GM10847 (cell line): ENCODE data around the gene ANGPTL2.

Source experiments
- POLR2A ChIP-seq: IDR thresholded peaks from 2 replicates; pipeline ENCODE4 v1.6.1; 2011; ENCODE audit not compliant: insufficient read length; ENCODE audit errors: extremely low read depth

Gene ANGPTL2

GRCh38 chr9:127142291-127142690 is 19.9 kb upstream of the ANGPTL2 start:
- TF ChIP-seq POLR2A, result no peak

- TF ChIP-seq POLR2A, result no peak
Observed at GRCh38 chr9:127140842-127141675, 18.6 kb upstream of the ANGPTL2 start.

DNA sequence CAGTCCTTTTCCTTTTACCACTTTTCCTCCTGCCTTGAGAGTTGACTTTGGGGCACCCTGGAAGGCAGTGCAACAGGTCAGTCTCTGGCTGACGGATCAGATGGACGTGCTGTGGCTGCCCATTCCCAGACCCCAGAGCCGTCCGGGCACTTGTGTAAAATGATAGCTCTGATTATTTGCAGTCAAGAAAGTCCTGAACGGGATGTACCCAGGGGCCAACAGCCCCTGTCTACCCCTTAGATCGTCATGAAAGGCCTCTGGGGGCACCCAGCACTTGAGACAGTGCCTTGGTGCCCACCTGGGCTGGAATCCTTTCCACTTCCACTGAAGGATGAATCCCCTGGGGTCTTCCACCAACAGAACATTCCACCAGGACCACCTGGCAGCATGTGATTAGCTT is 17.7 kb upstream of the ANGPTL2 start:
- no peak for TF ChIP-seq POLR2A

DNA sequence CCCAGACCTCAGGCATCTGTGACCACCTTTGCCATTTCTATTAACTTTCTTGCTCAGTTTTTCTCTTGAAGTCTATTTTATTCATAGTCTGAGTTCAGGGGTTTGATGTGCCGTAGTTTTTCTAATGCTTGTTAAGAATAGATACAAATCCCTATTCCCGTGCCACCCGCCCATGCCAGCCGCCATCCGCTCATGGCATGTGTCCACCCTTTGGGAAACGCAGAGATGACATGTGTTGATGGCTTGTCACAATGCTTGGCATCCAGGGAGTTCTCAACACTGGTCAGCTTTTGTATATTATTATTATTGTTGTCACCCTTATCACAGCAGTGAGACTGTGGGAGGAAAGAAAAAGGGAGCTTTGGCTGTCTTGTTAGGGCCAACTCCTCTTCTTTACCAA is 17.3 kb upstream of the ANGPTL2 start:
- TF ChIP-seq POLR2A, result no peak

DNA sequence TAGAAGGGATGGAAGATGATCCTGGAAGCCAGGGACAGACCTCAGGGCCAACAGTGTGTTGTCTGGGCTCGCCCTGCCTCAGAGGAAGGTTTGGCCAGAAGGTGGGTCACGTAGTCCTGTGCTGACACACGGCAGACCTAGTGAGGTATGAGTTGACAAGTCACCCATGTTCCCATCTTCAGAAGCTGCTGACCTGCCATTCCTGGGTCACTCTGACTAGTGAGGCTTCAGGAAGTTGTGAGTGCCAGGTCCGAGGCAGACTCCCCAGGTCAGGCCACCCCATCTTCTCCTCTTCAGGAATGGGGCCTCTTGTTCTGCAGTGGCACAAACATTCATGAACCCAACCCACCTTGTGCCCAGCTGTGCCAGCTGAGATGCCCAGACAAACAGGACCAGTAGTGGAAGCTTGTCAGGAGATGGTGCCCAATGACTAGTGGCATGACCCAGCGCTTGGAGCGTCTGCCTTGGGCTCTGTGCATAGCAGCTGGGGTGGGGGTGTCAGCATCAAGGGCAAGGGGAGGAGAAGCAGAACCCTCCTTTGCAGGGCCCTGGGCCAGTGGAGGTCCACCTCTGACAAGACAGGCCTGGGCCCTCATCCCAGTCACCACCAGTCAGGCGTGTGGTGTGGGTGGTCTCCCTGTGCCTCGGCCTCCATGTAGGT is 16.8 kb upstream of the ANGPTL2 start:
- no peak for TF ChIP-seq POLR2A

DNA sequence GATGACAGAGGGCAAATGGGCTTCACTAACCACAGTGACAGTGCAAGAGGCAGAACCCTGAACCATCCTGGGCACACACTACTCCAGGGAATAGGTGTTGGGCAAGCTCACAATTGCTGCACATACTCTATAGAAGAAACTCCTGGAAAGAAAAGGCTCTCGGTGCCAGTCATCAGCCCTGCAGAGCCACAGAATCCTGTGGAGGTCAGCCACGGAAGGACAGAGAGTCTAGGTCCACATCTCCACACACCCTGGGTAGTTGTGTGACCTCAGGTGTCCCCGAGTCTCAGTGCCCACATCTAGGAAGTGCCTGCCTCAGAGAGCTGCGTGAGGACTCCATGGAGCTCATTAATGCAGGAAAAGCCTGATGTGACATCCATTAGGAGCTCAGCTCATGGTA is 16.0 kb upstream of the ANGPTL2 start:
- no peak for TF ChIP-seq POLR2A

GRCh38 chr9:127137640-127138360 is 15.4 kb upstream of the ANGPTL2 start:
- no peak for TF ChIP-seq POLR2A

GRCh38 chr9:127136880-127137639 is 14.6 kb upstream of the ANGPTL2 start:
- TF ChIP-seq POLR2A, result no peak

DNA sequence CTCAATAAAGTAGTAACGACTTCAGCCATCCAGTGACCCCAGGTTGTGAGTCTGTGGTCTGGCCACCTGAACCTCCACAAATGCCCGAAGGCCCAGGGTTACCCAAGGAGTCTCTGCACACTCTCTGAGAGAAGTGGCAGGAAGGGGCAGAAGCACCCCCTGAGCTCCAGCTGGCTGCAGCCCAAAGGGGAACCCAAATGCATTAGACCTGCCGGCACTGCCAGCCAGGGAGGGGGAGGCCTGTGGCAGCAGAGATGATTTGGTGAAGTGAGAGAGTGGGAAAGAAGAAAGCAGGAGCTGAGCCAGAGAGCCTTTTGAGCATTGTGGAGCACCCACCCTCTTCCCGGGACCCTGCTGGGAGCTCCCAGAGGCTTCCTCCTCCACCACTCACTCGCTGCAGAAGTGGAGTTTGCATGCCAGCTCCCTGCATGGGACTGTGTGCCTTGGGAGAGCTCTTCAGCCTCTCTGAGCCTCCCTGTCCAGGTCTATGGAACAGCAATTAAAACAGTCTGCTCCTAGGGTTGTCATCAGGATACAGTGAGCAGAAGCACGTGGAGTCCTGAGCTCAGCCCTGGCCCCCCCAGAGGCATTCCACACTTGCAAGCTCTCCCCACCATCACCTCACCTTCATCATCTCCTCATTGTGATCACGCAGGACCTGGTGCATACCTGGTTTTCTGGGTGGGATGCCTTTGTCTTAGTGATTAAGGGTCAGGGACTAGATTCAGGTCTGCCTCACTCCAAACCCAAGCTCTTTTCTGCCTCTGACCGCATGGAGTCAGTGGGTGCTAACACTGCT is 13.8 kb upstream of the ANGPTL2 start:
- no peak for TF ChIP-seq POLR2A

GRCh38 chr9:127135056-127135745 is 12.8 kb upstream of the ANGPTL2 start:
- TF ChIP-seq POLR2A, result no peak

- TF ChIP-seq POLR2A, result no peak
Observed at GRCh38 chr9:127133739-127134167, 11.3 kb upstream of the ANGPTL2 start.

DNA sequence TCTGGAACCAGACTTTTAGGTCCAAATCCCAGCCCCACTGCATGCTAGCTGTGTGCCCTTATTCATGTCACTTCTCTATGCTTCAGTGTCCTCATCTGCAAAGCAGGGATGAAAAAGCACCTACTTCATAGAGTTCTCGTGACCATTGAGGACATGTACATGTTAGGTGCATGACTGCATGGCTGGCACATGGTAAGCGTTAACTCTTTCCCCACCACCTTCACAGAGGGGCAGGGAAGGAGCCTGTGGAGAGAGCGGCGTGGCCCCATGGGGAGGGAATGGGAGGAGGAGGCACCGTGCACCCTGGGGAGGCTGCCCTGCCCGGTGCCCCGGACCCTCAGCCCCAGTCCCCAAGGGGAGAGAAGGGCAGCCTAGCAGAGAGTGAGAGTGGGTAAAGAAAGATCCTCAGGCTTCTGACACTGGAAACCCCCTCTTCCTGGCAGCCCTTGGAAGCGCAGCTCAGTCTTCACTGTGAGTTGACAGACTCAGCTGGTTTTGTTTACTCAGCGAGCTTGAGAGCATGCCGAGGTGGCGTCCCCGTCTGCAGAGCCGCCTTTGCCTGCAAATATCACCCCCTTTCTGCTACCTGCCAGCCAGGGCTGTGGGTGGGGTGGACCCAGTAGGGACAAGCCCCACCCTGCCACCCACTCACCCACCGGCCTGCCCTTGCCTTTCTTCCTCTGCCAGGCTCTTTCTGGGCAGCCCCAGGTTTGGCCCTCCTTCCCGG is 10.6 kb upstream of the ANGPTL2 start:
- TF ChIP-seq POLR2A, result no peak

DNA sequence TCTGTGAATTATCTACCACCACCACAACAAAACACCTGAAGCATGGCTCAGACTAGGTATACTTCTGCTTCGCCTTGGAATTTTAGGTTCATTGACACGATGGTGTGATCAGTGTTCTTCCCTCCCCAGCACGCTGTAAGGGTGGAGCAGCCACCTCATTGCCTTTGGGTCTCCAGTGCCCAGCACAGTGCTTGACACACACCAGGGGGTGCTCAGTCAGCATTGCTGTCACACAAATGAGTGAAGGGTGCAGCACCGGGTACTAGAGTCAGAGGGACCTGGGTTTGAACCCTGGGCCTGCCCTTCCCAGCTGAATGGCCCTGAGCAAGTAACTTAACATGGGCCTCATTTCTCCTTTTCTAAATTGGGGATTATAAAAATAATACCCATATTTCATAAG is 9.9 kb upstream of the ANGPTL2 start:
- TF ChIP-seq POLR2A, result no peak
